Thyroid gland (tissue), 4 donors: ENCODE results near the gene CLK2.

ENCODE experiments used
- POLR2A ChIP-seq, 2 donors: fragments of 450-650 bp; IDR thresholded peaks; one replicate each; pipeline ENCODE4 v1.6.1; 2017; ENCODE audit warnings: antibody characterized with exemption in 2 of 2, mild to moderate bottlenecking in 2 of 2, moderate library complexity in 1 of 2
- TF ChIP-seq, protein P1 (sequence below), 6 experiments: fragments of 200-600 bp in 3 of 6; fragments of 450-650 bp in 3 of 6; sonication (generic) in 3 of 6; IDR thresholded peaks; one replicate each; pipeline ENCODE4 v1.5.1; 2016 to 2019; ENCODE audit warnings: antibody characterized with exemption in 6 of 6, mild to moderate bottlenecking in 2 of 6, inconsistent platforms in 1 of 6, moderate library complexity in 1 of 6

DNA sequence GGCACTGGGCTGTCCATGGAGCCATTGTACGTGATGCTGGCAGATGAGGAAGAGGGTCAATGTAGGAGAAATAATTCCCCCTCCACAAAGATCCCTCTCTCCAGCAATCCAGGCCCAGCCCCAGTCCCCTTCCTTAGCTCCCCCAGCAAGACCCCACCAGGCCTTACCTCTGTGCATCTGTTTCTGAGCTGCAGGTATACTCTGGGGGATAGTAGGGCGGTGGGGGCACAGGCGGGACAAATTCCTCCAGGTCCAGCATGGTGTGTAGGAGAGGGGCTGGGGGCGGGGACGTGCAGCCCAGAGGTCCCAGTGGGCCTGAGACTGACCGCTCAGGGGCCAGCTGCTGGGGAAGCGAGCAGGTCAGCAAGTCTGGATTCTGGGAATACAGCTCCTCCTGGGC is 21.7 kb downstream of the CLK2 start:
- TF ChIP-seq, protein P1, sequence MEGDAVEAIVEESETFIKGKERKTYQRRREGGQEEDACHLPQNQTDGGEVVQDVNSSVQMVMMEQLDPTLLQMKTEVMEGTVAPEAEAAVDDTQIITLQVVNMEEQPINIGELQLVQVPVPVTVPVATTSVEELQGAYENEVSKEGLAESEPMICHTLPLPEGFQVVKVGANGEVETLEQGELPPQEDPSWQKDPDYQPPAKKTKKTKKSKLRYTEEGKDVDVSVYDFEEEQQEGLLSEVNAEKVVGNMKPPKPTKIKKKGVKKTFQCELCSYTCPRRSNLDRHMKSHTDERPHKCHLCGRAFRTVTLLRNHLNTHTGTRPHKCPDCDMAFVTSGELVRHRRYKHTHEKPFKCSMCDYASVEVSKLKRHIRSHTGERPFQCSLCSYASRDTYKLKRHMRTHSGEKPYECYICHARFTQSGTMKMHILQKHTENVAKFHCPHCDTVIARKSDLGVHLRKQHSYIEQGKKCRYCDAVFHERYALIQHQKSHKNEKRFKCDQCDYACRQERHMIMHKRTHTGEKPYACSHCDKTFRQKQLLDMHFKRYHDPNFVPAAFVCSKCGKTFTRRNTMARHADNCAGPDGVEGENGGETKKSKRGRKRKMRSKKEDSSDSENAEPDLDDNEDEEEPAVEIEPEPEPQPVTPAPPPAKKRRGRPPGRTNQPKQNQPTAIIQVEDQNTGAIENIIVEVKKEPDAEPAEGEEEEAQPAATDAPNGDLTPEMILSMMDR (IDR thresholded peaks at IDR 0.05): no peak
- TF ChIP-seq POLR2A (IDR thresholded peaks at IDR 0.05): no peak
